NCI-H1105 treated with DMSO at 0.1 percent for 48 hours (cell line): Measurements from ENCODE around the gene SERPINA5.

Experiments
- DNase-seq: peaks from one replicate; lab custom pipeline; 2025; lab: John Stamatoyannopoulos, UW

The SERPINA5 gene

DNA sequence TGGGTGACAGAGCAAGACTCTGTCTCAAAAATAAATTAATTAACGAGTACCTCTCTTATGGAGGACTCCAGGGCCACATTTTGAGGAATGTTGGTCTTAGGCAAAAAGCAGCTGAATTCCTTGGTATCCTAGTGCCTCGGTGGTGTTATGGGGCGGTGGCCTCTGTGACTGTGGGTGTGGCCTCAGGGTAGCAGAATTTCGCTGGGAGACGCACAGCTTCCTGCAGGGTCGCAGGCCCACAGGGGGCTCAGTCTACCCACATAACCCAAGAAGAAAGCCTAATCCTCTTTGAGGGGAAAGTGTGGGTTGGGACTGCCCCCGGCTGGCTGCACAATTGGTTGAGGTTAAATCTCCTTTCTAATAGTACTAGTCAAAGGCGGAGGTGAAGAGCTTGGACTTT lies 31.2 kb upstream of the SERPINA5 start:
- DNase-seq, result no peak

GRCh38 chr14:94555991-94556390 lies 25.2 kb upstream of the SERPINA5 start:
- DNase-seq, result no peak

DNA sequence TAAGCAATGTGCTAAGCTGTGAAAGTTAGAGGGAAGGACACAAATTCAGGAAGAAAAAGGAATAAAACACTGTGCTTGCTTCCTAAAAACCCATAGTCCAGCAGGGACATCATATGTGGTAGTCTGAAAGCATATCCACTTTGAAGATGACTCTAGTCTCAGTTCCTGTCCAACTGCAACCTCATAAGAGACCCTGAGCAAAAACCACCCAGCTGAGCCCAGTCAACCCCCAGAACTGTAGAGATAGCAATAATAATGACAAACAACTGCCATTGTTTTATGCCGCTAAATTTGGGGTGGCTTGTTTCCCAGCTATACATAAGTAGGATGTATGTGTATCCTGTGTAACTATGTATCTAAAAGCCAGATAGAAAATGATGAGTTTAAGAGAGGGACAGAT lies 23.9 kb upstream of the SERPINA5 start:
- DNase-seq, result no peak

- DNase-seq, result no peak
Measured at GRCh38 chr14:94558842-94559241, 22.4 kb upstream of the SERPINA5 start.

GRCh38 chr14:94559638-94560290 lies 21.5 kb upstream of the SERPINA5 start:
- no peak for DNase-seq

GRCh38 chr14:94560291-94560665 lies 20.9 kb upstream of the SERPINA5 start:
- DNase-seq, result no peak

DNA sequence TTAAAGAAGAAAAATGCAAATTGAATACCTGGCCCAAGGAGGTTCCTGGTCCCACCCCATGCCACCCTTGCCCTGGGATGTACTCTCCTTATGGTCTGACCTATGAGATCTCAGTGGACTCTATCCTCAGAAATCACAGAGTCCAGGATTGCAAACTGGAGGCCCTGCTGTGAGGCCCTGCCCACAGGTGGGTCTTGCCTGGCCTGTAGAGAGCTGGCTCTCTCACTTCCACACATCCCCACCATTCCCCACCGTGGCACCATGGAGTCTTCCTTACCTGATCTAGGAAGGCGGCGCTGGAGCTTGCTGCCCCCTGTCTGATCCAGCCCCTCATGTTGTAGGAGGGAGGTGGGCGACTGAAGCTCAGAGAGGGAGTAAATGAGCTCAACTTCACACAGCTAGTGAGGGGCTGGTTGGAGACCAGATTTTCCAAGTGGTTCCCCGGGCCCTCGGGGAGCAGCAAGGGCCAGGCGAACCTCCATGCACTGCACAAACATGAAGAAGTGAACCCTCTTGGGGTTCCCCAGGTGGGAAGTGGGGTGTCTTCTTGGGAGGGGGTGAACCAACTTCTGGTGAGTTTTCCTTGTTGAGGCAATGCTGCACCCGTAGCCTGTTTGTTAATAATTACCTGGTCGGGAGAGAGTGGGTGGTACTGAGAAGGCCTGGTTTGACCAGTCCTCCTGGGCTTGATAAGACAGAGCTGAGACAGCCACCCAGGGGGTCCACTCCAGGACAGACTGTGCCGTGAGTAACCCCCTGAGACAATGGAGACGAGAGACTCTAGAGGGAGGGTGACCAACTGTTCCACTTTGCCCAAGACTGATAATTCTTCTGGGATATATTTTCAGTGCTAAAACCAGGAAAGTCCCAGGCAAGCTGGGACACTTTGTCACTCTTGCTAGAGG lies 20.2 kb upstream of the SERPINA5 start, which contains the start of gene SERPINA4:
SERPINA4 (plus strand) TSS at position 692 of the 905 bp plus-strand sequence. CDS start 2,041 bp downstream, outside the sequence.
- no peak for DNase-seq

GRCh38 chr14:94561656-94562010 lies 19.6 kb upstream of the SERPINA5 start:
- DNase-seq, result no peak

DNA sequence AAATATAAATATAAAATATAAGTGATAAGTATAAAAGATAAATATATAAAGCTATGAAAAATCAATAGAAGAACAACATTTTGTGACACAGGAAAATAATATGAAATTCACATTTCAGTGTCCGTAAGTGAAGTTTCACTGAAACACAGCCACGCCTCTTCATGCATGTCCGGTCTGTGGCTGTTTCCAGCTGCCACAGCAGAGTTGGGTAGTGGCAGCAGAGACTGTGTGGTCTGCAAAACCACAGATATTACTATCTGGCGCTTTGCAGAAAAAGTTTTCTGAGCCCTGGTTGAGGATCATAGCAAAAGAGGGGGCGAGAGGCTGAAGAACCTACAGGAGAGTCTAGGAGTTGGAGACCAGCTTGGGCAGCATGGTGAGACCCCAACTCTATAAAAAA lies 19.2 kb upstream of the SERPINA5 start:
- no peak for DNase-seq

DNA sequence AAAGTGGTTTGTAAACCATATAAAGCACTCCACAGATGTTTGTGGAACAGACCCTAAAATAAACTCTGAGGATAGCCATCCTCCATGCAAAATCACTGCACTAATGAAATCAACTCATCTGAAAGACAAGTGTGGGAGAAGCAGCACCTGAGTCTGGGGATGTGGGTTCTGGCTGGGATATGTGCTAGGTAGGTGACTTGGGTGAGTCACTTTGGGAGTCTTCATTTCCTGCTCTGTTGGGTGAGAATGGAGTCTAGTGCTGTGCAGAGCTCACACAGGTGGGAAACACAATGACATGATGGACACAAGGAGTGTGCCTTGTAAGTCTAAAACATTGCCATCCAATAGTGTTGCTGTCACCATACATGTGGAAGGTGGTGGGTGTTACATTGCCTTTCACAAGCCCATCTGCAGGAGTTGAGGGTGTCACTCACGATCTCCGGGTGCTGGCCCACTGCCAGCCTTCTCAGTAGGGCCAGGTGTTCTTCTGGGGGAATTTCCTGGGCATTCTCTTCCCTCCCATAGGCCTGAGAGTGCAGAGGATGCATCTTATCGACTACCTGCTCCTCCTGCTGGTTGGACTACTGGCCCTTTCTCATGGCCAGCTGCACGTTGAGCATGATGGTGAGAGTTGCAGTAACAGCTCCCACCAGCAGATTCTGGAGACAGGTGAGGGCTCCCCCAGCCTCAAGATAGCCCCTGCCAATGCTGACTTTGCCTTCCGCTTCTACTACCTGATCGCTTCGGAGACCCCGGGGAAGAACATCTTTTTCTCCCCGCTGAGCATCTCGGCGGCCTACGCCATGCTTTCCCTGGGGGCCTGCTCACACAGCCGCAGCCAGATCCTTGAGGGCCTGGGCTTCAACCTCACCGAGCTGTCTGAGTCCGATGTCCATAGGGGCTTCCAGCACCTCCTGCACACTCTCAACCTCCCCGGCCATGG lies 18.0 kb upstream of the SERPINA5 start:
- DNase-seq, result no peak

DNA sequence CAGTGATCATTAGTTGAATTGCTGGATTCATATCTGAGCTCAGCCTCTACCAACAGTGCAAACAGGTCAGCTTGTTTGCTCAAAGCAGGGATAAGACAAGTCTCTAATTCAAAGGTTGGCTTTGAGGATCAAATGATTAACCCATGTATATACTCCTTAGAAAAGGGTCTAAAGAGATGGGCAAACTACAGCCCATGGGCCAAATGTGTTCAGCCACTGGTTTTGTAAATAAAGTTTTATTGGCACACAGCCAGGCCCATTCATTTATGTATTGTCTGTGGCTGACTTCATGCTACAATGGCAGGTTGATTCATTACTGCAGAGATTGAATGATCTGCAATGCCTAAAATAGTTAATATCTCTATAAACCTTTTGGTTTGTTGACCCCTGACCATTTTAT lies 16.8 kb upstream of the SERPINA5 start:
- DNase-seq, result no peak

GRCh38 chr14:94568186-94568585 lies 13.0 kb upstream of the SERPINA5 start:
- DNase-seq, result no peak

DNA sequence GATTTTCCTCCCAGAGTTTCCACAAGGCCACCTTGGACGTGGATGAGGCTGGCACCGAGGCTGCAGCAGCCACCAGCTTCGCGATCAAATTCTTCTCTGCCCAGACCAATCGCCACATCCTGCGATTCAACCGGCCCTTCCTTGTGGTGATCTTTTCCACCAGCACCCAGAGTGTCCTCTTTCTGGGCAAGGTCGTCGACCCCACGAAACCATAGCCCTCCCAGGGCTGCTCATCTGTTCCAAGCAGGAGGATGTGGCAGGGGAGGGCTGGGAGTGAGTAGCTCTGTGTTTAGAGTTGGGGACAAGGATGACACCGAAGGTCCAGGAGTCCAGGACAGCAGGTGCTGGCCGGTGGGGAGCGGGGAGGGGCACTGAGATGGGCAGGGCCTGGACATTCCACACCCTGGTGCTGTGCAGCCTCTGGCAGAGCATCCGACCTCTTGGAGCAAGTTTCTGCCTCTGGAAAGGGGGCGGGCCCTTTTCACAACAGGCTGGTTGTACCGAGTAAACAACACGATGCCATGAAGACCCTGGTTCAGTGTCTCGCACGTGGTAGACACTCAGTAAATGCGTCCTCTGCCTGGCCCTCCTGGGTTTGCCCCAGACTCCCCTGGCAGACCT lies 11.7 kb upstream of the SERPINA5 start:
- DNase-seq, result no peak

- no peak for DNase-seq
Measured at GRCh38 chr14:94570002-94570400, 11.2 kb upstream of the SERPINA5 start.

GRCh38 chr14:94570440-94570839 lies 10.8 kb upstream of the SERPINA5 start:
- no peak for DNase-seq

DNA sequence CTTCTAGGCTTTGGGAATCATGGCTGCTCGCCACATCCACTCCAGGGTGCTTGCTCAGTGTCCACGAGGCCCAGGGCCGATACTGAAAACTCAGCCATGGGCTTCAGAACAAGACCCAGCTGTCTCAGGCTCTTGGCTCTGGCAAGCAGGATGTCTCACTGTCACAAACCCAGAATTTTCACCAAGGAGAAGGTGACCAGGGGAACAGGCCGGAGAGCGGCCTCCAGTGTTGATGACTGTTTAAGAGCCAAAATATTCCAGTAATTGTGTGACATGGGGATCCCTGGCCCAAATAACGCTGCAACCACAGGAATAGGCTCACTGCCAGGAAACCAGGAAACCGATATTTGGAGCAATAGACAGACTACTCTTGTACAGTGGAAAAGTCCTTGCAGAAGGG lies 9.8 kb upstream of the SERPINA5 start:
- no peak for DNase-seq

- no peak for DNase-seq
Measured at GRCh38 chr14:94571950-94572349, 9.3 kb upstream of the SERPINA5 start.

DNA sequence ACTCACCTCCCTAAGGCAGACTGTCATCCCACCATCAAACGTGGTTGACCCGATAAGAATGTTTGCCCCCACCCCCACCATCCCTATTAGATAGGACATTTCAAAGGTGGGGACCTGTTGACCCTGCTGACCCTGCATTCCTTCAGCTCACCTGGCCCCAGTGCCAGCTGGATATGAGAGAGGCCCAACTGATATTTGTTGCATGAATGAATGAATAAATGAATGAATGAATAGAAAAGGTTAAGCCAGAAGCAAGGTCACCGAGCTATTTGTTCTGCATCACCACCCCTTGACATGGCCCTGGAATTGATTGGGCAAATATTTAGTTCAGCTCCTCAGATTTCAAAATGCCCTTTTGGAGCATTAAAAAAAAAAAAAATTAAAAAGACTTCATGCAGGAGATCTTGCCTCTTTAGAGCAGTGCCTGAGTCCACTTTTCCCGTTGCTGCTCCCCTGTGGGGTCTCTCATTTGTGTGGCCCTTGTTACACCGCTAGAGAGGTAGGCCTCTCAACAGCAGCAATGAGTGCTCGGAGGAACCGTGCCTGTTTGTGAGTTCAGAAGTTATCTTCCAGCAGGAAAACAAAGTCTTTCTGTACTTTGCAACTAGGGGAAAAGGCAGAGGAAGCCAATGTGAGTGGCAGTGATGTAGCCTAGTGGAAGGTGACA lies 8.5 kb upstream of the SERPINA5 start:
- DNase-seq, result no peak

DNA sequence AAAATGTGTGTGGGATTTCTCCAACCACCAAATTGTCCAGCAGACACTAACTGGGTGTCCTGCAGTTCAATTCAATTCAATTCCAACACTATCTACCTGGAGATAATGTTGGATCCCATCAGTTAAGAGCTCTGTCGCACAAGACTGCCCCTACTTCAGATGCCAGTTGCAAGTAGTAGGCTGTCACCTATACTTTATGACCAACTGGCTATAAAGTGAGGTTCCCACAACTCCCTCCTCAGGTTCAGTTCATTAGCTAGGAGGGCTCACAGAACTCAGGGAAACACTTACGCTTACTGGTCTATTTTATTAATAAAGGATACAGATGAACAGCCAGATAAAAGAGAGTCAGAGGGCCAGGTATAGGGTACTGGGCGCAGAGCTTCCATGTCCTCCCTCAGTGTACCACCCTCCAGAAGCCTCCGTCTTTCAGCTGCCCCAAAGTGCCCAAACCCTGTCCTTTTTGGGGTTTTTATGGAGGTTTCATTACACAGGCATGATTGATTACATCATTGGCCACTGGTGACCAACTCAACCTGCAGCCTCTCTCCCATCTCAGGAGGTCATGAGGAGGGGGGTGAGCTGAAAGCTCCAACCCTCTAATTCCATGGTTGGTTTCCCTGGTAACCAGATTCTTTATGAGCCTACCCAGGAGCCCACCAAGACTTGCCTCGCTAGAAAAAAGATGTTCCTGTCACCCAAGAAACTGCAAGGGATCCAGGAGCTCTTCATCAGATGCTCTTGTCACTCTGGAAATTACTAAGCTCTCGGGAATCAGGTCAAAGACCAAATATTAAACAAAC lies 7.5 kb upstream of the SERPINA5 start:
- no peak for DNase-seq

DNA sequence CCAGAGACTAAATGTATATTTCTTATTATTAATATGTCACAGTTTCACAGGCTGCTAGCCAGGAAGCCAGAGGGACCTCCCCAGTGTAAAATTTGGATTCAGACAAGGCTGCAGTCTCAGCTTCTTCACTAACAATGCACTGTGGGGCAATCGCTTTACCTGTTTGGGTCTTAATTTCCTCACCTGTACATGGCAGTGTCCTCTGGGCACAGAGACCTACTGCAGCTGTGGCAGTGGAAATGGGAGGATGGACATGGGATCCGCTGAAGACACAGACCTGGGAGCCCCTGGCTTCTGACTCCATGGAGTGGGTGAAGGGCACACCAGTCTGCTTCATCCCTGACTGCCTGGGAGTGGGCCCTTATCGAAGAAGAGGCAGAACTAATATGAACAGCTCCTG lies 6.9 kb upstream of the SERPINA5 start:
- DNase-seq, result no peak
